Neutrophil (primary cell): ENCODE measurements around the gene ALG3.
"Not testable (repeated sequence)": the region's sequence is repeated elsewhere in the genome, so short reads cannot be mapped to it uniquely, and the experiment has no call there.

Experiments
- H3K27ac ChIP-seq: fragments of 200-600 bp; sonication (generic); 2 replicates; pipeline ENCODE4 v1.5.1; 2016; ENCODE audit warnings: mild to moderate bottlenecking, moderate library complexity
- H3K27me3 ChIP-seq: fragments of 200-600 bp; sonication (generic); 2 replicates; pipeline ENCODE4 v1.6.0; 2016; ENCODE audit warnings: mild to moderate bottlenecking
- H3K36me3 ChIP-seq: fragments of 200-600 bp; sonication (generic); 2 replicates; pipeline ENCODE4 v1.5.1; 2017
- H3K4me1 ChIP-seq, 2 experiments: fragments of 200-600 bp in 1 of 2; sonication (generic) in 1 of 2; 1 replicate in 1 of 2; 2 replicates in 1 of 2; pipeline versions ENCODE4 v1.5.1 to v1.6.1; 2013 to 2016; ENCODE audit warnings: low read depth in 1 of 2, low read length in 1 of 2, mild to moderate bottlenecking in 1 of 2, moderate library complexity in 1 of 2; ENCODE audit not compliant: control insufficient read depth in 1 of 2, insufficient read depth in 1 of 2
- H3K4me3 ChIP-seq, 2 experiments: fragments of 200-600 bp in 1 of 2; sonication (generic) in 1 of 2; 1 replicate in 1 of 2; 2 replicates in 1 of 2; pipeline ENCODE4 v1.5.1; 2013 to 2016; ENCODE audit warnings: low read depth in 1 of 2, low read length in 1 of 2, mild to moderate bottlenecking in 1 of 2, moderate library complexity in 1 of 2
- H3K9me3 ChIP-seq: fragments of 200-600 bp; sonication (generic); 2 replicates; pipeline ENCODE4 v1.5.1; 2016
- CTCF ChIP-seq: fragments of 200-600 bp; sonication (generic); IDR thresholded peaks from 2 replicates; pipeline ENCODE4 v1.5.1; 2016; ENCODE audit warnings: antibody characterized with exemption

The ALG3 gene

GRCh38 chr3:184275961-184276910 lies 27.5 kb upstream of the ALG3 start, which contains the start of gene ECE2:
Gene ECE2 (plus strand): TSS chr3:184276022. CDS start chr3:184276154, 132 bp downstream.
- Histone ChIP-seq H3K4me1 (no peaks in the 10 kb centered on the region), H3K36me3 (no peaks in the 10 kb centered on the region), H3K9me3 (no peaks in the 10 kb centered on the region), H3K27ac (no peak within 1 kb of the TSS), H3K27me3 (peaks cover 91% of the 10 kb centered on the region), H3K4me3 (no peak within 1 kb of the TSS)
- TF ChIP-seq CTCF, result no peak

- Histone ChIP-seq H3K27me3 (peaks cover 92% of the 10 kb centered on the region), H3K4me3 (no peak overlapping the region), H3K9me3 (no peaks in the 10 kb centered on the region), H3K36me3 (no peaks in the 10 kb centered on the region), H3K27ac (no peak overlapping the region), H3K4me1 (no peaks in the 10 kb centered on the region)
- TF ChIP-seq CTCF, result no peak
These were observed 26.6 kb upstream of the ALG3 start for GRCh38 chr3:184275381-184275701.

GRCh38 chr3:184272269-184272668 lies 23.5 kb upstream of the ALG3 start:
- H3K9me3 ChIP-seq, result no peaks in the 10 kb centered on the region
- no peaks in the 10 kb centered on the region for H3K36me3 ChIP-seq
- TF ChIP-seq CTCF, result no peak
- peaks cover 93% of the 10 kb centered on the region for H3K27me3 ChIP-seq
- H3K4me1 ChIP-seq, result no peaks in the 10 kb centered on the region
- no peak overlapping the region for H3K4me3 ChIP-seq
- no peak overlapping the region for H3K27ac ChIP-seq

GRCh38 chr3:184267249-184267648 lies 18.5 kb upstream of the ALG3 start:
- peaks cover 91% of the 10 kb centered on the region for H3K27me3 ChIP-seq
- not testable (repeated sequence) for H3K4me3 ChIP-seq, H3K9me3 ChIP-seq, H3K27ac ChIP-seq, H3K4me1 ChIP-seq, H3K36me3 ChIP-seq

GRCh38 chr3:184262764-184263179 lies 14.0 kb upstream of the ALG3 start:
- H3K9me3 ChIP-seq, result no peaks in the 10 kb centered on the region
- H3K4me3 ChIP-seq, result no peak overlapping the region
- peaks cover 98% of the 10 kb centered on the region for H3K27me3 ChIP-seq
- H3K36me3 ChIP-seq, result no peaks in the 10 kb centered on the region
- peaks cover 15 to 26% of the 10 kb centered on the region in 2 experiments for H3K4me1 ChIP-seq
- H3K27ac ChIP-seq, result no peak overlapping the region
- no peak for TF ChIP-seq CTCF
